ENCODE results near the gene PRSS8. TPM values are rescaled to one million over a fixed set of nuclear protein-coding genes. Genes with fewer than 3 reads are reported as not detected.

The PRSS8 gene
- total RNA-seq, 1 experiment from 2014 or later, result 108 TPM

DNA sequence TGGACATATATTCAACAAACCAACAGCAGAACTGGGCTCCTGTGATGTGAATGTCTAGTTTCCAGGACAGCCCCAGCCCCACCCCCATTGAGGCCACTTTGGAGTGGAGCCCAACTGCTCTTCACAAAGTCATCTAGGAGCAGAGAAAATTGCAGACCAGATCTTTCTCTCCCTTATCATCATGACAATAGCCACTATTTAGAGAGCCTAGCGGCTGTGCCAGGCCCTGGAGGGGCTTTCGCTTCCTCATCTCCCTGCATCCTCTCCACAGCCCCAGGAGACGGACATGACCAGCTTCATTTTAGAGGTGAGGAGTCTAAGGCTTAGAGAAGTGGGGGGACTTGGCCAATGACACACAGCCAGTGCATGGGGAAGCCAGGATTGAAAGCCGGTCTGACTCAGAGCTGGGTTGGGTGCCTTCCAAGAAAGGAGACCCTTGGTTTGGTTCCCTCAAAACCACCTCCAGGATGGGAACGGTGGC, 1.4 kb downstream of the PRSS8 start:
- DNase-seq, result peak; percentile 56
- Mint-ChIP-seq H3K36me3 (ENCODE audit: insufficient read depth, unreplicated experiment) (peaks cover 83% of the 10 kb centered on the region), H3K9me3 (ENCODE audit: low read depth, unreplicated experiment) (no peaks in the 10 kb centered on the region), H3K4me1 (ENCODE audit: low read depth, unreplicated experiment) (peaks cover 77% of the 10 kb centered on the region), H3K27me3 (ENCODE audit: unreplicated experiment) (no peaks in the 10 kb centered on the region), H3K27ac (ENCODE audit: unreplicated experiment) (peak overlapping the region; percentile 6), H3K4me3 (ENCODE audit: low read depth, unreplicated experiment) (peak overlapping the region; percentile 93)
- BruUV-seq (replicated peaks), result no TSS peak
- CTCF ChIA-PET, result interaction anchor here (0.9 to 3.8 kb wide), 3 partner anchors 17 to 325 kb away, joined by 3 to 18 read pairs (median 3); partner anchors contain the start of genes ARMC5, HSD3B7 and KAT8
- TF ChIP-seq, protein P1, sequence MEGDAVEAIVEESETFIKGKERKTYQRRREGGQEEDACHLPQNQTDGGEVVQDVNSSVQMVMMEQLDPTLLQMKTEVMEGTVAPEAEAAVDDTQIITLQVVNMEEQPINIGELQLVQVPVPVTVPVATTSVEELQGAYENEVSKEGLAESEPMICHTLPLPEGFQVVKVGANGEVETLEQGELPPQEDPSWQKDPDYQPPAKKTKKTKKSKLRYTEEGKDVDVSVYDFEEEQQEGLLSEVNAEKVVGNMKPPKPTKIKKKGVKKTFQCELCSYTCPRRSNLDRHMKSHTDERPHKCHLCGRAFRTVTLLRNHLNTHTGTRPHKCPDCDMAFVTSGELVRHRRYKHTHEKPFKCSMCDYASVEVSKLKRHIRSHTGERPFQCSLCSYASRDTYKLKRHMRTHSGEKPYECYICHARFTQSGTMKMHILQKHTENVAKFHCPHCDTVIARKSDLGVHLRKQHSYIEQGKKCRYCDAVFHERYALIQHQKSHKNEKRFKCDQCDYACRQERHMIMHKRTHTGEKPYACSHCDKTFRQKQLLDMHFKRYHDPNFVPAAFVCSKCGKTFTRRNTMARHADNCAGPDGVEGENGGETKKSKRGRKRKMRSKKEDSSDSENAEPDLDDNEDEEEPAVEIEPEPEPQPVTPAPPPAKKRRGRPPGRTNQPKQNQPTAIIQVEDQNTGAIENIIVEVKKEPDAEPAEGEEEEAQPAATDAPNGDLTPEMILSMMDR (IDR thresholded peaks at IDR 0.05; ENCODE audit: unreplicated experiment), result no peak
- intact Hi-C loops (cut with micrococcal nuclease; ENCODE audit: unreplicated experiment), result loop anchor here (2.0 kb wide), 1 partner anchor 17 kb away; the partner anchor contains the start of gene KAT8

DNA sequence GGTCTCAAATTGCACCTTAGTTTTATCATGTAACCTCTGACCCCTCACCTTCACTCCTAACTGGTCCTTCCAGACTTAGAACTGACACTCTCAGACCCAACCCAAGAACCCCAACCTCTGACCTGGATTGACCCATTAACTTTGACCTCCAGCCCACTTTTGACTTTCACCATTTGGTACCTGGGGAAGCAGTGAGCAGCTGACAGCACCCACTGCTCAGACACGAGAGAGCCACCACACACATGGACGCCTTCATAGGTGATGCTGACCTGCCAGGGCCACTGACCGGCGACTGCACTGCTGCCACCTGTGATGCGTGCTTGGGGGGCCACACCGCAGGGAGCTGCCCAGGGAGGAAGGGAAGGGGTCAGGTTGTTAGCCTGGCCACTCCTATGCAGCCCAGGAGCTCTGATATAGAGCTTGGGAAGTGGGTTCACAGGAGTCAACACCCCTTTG, 2.5 kb downstream of the PRSS8 start:
- TF ChIP-seq, protein P1 (IDR thresholded peaks at IDR 0.05; ENCODE audit: unreplicated experiment), result no peak
- peaks cover 77% of the 10 kb centered on the region for H3K4me1 Mint-ChIP-seq (ENCODE audit: low read depth, unreplicated experiment)
- no peaks in the 10 kb centered on the region for H3K27me3 Mint-ChIP-seq (ENCODE audit: unreplicated experiment)
- H3K9me3 Mint-ChIP-seq (ENCODE audit: low read depth, unreplicated experiment), result no peaks in the 10 kb centered on the region
- H3K4me3 Mint-ChIP-seq (ENCODE audit: low read depth, unreplicated experiment), result peak overlapping the region; percentile 93
- intact Hi-C loops (cut with micrococcal nuclease; ENCODE audit: unreplicated experiment), result no loop called here
- peak overlapping the region; percentile 6 for H3K27ac Mint-ChIP-seq (ENCODE audit: unreplicated experiment)
- BruUV-seq (replicated peaks), result no TSS peak
- H3K36me3 Mint-ChIP-seq (ENCODE audit: insufficient read depth, unreplicated experiment), result peaks cover 81% of the 10 kb centered on the region
- CTCF ChIA-PET, result interaction anchor here (1.2 to 3.8 kb wide), 2 partner anchors 9 to 16 kb away, joined by 3 to 18 read pairs; partner anchors contain the start of gene KAT8
- no peak for DNase-seq

DNA sequence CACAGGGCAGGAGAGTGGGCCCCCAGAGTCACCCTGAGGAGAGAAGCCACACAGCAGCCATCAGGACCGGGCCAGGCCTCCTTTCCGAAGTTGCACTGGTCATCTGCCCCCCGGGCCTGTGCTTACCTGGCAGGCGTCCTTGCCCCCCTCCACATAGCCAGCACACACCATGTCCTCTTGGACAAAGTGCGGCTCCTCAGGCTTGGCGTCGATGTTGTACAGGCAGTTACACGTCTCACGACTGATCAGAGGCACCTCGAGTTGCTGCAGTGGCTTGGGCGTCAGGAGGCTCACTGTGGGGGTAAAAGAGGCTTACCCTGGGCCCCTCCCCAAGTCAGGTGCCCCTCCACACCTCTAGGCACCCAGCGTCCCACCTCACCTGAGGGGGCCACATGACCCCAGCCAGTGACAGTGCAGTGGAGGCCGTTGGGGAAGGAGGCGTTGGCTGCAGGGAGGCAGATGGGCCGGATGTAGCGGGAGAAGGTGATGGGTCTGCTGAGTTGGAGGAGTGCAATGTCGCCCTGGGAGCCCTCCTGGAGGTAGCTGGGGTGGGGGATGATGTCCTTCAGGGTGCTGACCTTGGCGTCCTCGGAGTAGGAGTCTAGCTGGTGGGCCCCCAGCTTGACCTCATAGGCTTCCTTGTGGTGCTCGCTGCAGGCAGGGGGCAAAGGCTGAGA, 3.1 kb downstream of the PRSS8 start:
- H3K27me3 Mint-ChIP-seq (ENCODE audit: unreplicated experiment), result no peaks in the 10 kb centered on the region
- peaks cover 83% of the 10 kb centered on the region for H3K36me3 Mint-ChIP-seq (ENCODE audit: insufficient read depth, unreplicated experiment)
- no peaks in the 10 kb centered on the region for H3K9me3 Mint-ChIP-seq (ENCODE audit: low read depth, unreplicated experiment)
- CTCF ChIA-PET, result interaction anchor here (1.2 to 5.5 kb wide), 3 partner anchors 10 to 15 kb away, joined by 3 to 26 read pairs (median 18); partner anchors contain the start of gene KAT8
- no TSS peak for BruUV-seq (replicated peaks)
- H3K27ac Mint-ChIP-seq (ENCODE audit: unreplicated experiment), result peak overlapping the region; percentile 6
- no peak for DNase-seq
- peak overlapping the region; percentile 93 for H3K4me3 Mint-ChIP-seq (ENCODE audit: low read depth, unreplicated experiment)
- TF ChIP-seq, protein P1 (IDR thresholded peaks at IDR 0.05; ENCODE audit: unreplicated experiment), result no peak
- peaks cover 81% of the 10 kb centered on the region for H3K4me1 Mint-ChIP-seq (ENCODE audit: low read depth, unreplicated experiment)
- intact Hi-C loops (cut with micrococcal nuclease; ENCODE audit: unreplicated experiment), result no loop called here

- peak overlapping the region; percentile 93 for H3K27ac Mint-ChIP-seq (ENCODE audit: unreplicated experiment)
- TF ChIP-seq, protein P1 (IDR thresholded peaks at IDR 0.05; ENCODE audit: unreplicated experiment), result no peak
- intact Hi-C loops (cut with micrococcal nuclease; ENCODE audit: unreplicated experiment), result no loop called here
- no TSS peak for BruUV-seq (replicated peaks)
- H3K4me1 Mint-ChIP-seq (ENCODE audit: low read depth, unreplicated experiment), result peaks cover 85% of the 10 kb centered on the region
- DNase-seq, result no peak
- peaks cover 86% of the 10 kb centered on the region for H3K36me3 Mint-ChIP-seq (ENCODE audit: insufficient read depth, unreplicated experiment)
- H3K9me3 Mint-ChIP-seq (ENCODE audit: low read depth, unreplicated experiment), result no peaks in the 10 kb centered on the region
- peak overlapping the region; percentile 66 for H3K4me3 Mint-ChIP-seq (ENCODE audit: low read depth, unreplicated experiment)
- CTCF ChIA-PET, result interaction anchor here (1.2 to 5.5 kb wide), 4 partner anchors 10 to 147 kb away, joined by 3 to 38 read pairs (median 15); partner anchors contain the start of genes HSD3B7 and KAT8
- no peaks in the 10 kb centered on the region for H3K27me3 Mint-ChIP-seq (ENCODE audit: unreplicated experiment)
These were observed 3.7 kb downstream of the PRSS8 start for GRCh38 chr16:31131841-31132271.
